Activated naive CD8-positive, alpha-beta T cell treated with anti-CD3 and anti-CD28 coated beads, Interleukin-2, amount 50 U/mL, for 24 hours (primary cell): ENCODE results near the gene OXCT2.

ENCODE experiments used
- ATAC-seq: fragments of 150-1000 bp; cut with Tn5 transposase; one replicate; pipeline ENCODE4 v1.10.0; 2021
- DNase-seq: peaks from one replicate; pipeline ENCODE4 v3.0.0; 2021
- H3K27ac Mint-ChIP-seq: one replicate; pipeline ENCODE4 v1.8.0; 2021; ENCODE audit warnings: mild to moderate bottlenecking, mixed read lengths
- H3K27me3 Mint-ChIP-seq: one replicate; pipeline ENCODE4 v1.8.0; 2021; ENCODE audit warnings: mixed read lengths
- H3K36me3 Mint-ChIP-seq: one replicate; pipeline ENCODE4 v1.8.0; 2021; ENCODE audit warnings: low read depth, mixed read lengths
- H3K4me1 Mint-ChIP-seq: one replicate; pipeline ENCODE4 v1.8.0; 2021; ENCODE audit warnings: mixed read lengths
- H3K4me3 Mint-ChIP-seq: one replicate; pipeline ENCODE4 v1.8.0; 2021; ENCODE audit warnings: mild to moderate bottlenecking, moderate library complexity, mixed read lengths
- H3K9me3 Mint-ChIP-seq: one replicate; pipeline ENCODE4 v1.8.0; 2021; ENCODE audit warnings: mixed read lengths

OXCT2 gene

GRCh38 chr1:39738622-39739366, 32.4 kb downstream of the OXCT2 start, which contains the start of gene PPIE:
PPIE (plus strand) TSS chr1:39738882; CDS start chr1:39738901, 19 bp downstream.
- Mint-ChIP-seq H3K4me3 (peak within 1 kb of the TSS; percentile 97), H3K4me1 (peaks cover 54% of the 10 kb centered on the region), H3K27ac (peak within 1 kb of the TSS; percentile 96), H3K27me3 (peaks cover 12% of the 10 kb centered on the region), H3K9me3 (peaks cover 3% of the 10 kb centered on the region), H3K36me3 (peaks cover 30% of the 10 kb centered on the region)
- peak; percentile 98 for DNase-seq
- ATAC-seq, result peak; percentile 96

- Mint-ChIP-seq H3K4me1 (peaks cover 62% of the 10 kb centered on the region), H3K4me3 (peak overlapping the region; percentile 4), H3K27me3 (peaks cover 18% of the 10 kb centered on the region), H3K36me3 (peaks cover 28% of the 10 kb centered on the region), H3K27ac (no peak overlapping the region), H3K9me3 (peaks cover 3% of the 10 kb centered on the region)
- ATAC-seq, result no peak
- no peak for DNase-seq
Measured at GRCh38 chr1:39737546-39738169, 33.5 kb downstream of the OXCT2 start.

- DNase-seq (peak; percentile 15), ATAC-seq (peak; percentile 38)
- H3K9me3 Mint-ChIP-seq, result peaks cover 3% of the 10 kb centered on the region
- H3K27me3 Mint-ChIP-seq, result peaks cover 27% of the 10 kb centered on the region
- H3K36me3 Mint-ChIP-seq, result peaks cover 12% of the 10 kb centered on the region
- H3K4me3 Mint-ChIP-seq, result no peak overlapping the region
- H3K4me1 Mint-ChIP-seq, result peaks cover 55% of the 10 kb centered on the region
- no peak overlapping the region for H3K27ac Mint-ChIP-seq
Measured at GRCh38 chr1:39735731-39736130, 35.4 kb downstream of the OXCT2 start.

- Mint-ChIP-seq H3K4me1 (peaks cover 44% of the 10 kb centered on the region), H3K27me3 (peaks cover 44% of the 10 kb centered on the region), H3K36me3 (no peaks in the 10 kb centered on the region), H3K27ac (no peak overlapping the region), H3K4me3 (no peak overlapping the region), H3K9me3 (peaks cover 3% of the 10 kb centered on the region)
- ATAC-seq (peak; percentile 62), DNase-seq (no peak)
Measured at GRCh38 chr1:39733161-39733560, 38.0 kb downstream of the OXCT2 start.

- Mint-ChIP-seq H3K36me3 (no peaks in the 10 kb centered on the region), H3K27me3 (peaks cover 48% of the 10 kb centered on the region), H3K27ac (no peak overlapping the region), H3K4me3 (no peak overlapping the region), H3K9me3 (peaks cover 3% of the 10 kb centered on the region), H3K4me1 (peaks cover 44% of the 10 kb centered on the region)
- DNase-seq (no peak), ATAC-seq (no peak)
Measured at GRCh38 chr1:39732730-39733129, 38.4 kb downstream of the OXCT2 start.

GRCh38 chr1:39729842-39730241, 41.3 kb downstream of the OXCT2 start:
- ATAC-seq (no peak), DNase-seq (no peak)
- H3K9me3 Mint-ChIP-seq, result no peaks in the 10 kb centered on the region
- H3K36me3 Mint-ChIP-seq, result no peaks in the 10 kb centered on the region
- H3K4me1 Mint-ChIP-seq, result peaks cover 34% of the 10 kb centered on the region
- H3K27me3 Mint-ChIP-seq, result peaks cover 65% of the 10 kb centered on the region
- H3K4me3 Mint-ChIP-seq, result no peak overlapping the region
- no peak overlapping the region for H3K27ac Mint-ChIP-seq

GRCh38 chr1:39729030-39729429, 42.1 kb downstream of the OXCT2 start:
- DNase-seq, result no peak
- Mint-ChIP-seq H3K27ac (peak overlapping the region; percentile 9), H3K4me1 (peaks cover 34% of the 10 kb centered on the region), H3K27me3 (peaks cover 67% of the 10 kb centered on the region), H3K36me3 (no peaks in the 10 kb centered on the region), H3K4me3 (no peak overlapping the region), H3K9me3 (no peaks in the 10 kb centered on the region)
- ATAC-seq, result peak; percentile 52

GRCh38 chr1:39727932-39728317, 43.2 kb downstream of the OXCT2 start:
- H3K36me3 Mint-ChIP-seq, result no peaks in the 10 kb centered on the region
- no peak for ATAC-seq

GRCh38 chr1:39727221-39727931, 43.8 kb downstream of the OXCT2 start:
- peaks cover 58% of the 10 kb centered on the region for H3K27me3 Mint-ChIP-seq

More at GRCh38 chr1:39727932-39728317, 43.2 kb downstream of the OXCT2 start:
- no peak for DNase-seq
- no peak overlapping the region for H3K4me3 Mint-ChIP-seq
- H3K27ac Mint-ChIP-seq, result no peak overlapping the region
- H3K9me3 Mint-ChIP-seq, result no peaks in the 10 kb centered on the region
- H3K27me3 Mint-ChIP-seq, result peaks cover 61% of the 10 kb centered on the region
- H3K4me1 Mint-ChIP-seq, result peaks cover 24% of the 10 kb centered on the region

GRCh38 chr1:39726600-39726999, 44.5 kb downstream of the OXCT2 start:
- Mint-ChIP-seq H3K9me3 (no peaks in the 10 kb centered on the region), H3K27ac (no peak overlapping the region), H3K4me3 (no peak overlapping the region), H3K36me3 (no peaks in the 10 kb centered on the region), H3K27me3 (peaks cover 62% of the 10 kb centered on the region), H3K4me1 (peaks cover 23% of the 10 kb centered on the region)
- no peak for DNase-seq
- no peak for ATAC-seq

More at GRCh38 chr1:39727221-39727931, 43.8 kb downstream of the OXCT2 start:
- H3K27ac Mint-ChIP-seq, result no peak overlapping the region
- no peaks in the 10 kb centered on the region for H3K9me3 Mint-ChIP-seq
- ATAC-seq (peak; percentile 10), DNase-seq (no peak)
- no peak overlapping the region for H3K4me3 Mint-ChIP-seq
- H3K4me1 Mint-ChIP-seq, result peaks cover 23% of the 10 kb centered on the region
- no peaks in the 10 kb centered on the region for H3K36me3 Mint-ChIP-seq

GRCh38 chr1:39722495-39722894, 48.7 kb downstream of the OXCT2 start:
- H3K4me3 Mint-ChIP-seq, result no peak overlapping the region
- H3K4me1 Mint-ChIP-seq, result peaks cover 7% of the 10 kb centered on the region
- H3K9me3 Mint-ChIP-seq, result no peaks in the 10 kb centered on the region
- no peak for DNase-seq
- no peaks in the 10 kb centered on the region for H3K36me3 Mint-ChIP-seq
- no peak overlapping the region for H3K27ac Mint-ChIP-seq
- peaks cover 47% of the 10 kb centered on the region for H3K27me3 Mint-ChIP-seq
- ATAC-seq, result no peak

- H3K4me1 Mint-ChIP-seq, result peaks cover under 1% of the 10 kb centered on the region
- DNase-seq, result no peak
- no peak overlapping the region for H3K27ac Mint-ChIP-seq
- no peak overlapping the region for H3K4me3 Mint-ChIP-seq
- H3K9me3 Mint-ChIP-seq, result no peaks in the 10 kb centered on the region
- H3K36me3 Mint-ChIP-seq, result no peaks in the 10 kb centered on the region
- H3K27me3 Mint-ChIP-seq, result peaks cover 47% of the 10 kb centered on the region
- no peak for ATAC-seq
Measured at GRCh38 chr1:39721664-39722063, 49.5 kb downstream of the OXCT2 start.

- no peak for DNase-seq
- no peaks in the 10 kb centered on the region for H3K4me1 Mint-ChIP-seq
- peaks cover 43% of the 10 kb centered on the region for H3K27me3 Mint-ChIP-seq
- H3K4me3 Mint-ChIP-seq, result no peak overlapping the region
- no peaks in the 10 kb centered on the region for H3K9me3 Mint-ChIP-seq
- peak; percentile 33 for ATAC-seq
- H3K27ac Mint-ChIP-seq, result no peak overlapping the region
- no peaks in the 10 kb centered on the region for H3K36me3 Mint-ChIP-seq
Measured at GRCh38 chr1:39720094-39720999, 50.8 kb downstream of the OXCT2 start.
